Neural cell (in vitro differentiated cells): Measurements from ENCODE around the gene RNF213. TPM values are rescaled to one million over a fixed set of nuclear protein-coding genes. Genes with fewer than 3 reads are reported as not detected.

Experiments used
- H2AFZ ChIP-seq: fragments of 200-600, 300-800 bp; sonication (generic), shearing (Covaris generic); 2 replicates; pipeline ENCODE4 v1.6.0; 2014; ENCODE audit warnings: low read depth, mild to moderate bottlenecking, antibody characterized with exemption, low read length, moderate library complexity
- H3F3A ChIP-seq: fragments of 200-600 bp; shearing (Covaris generic); 2 replicates; pipeline ENCODE4 v1.6.1; 2016; ENCODE audit warnings: mild to moderate bottlenecking, moderate library complexity, mixed read lengths, antibody characterized with exemption, low read length; ENCODE audit not compliant: insufficient read depth, poor library complexity, severe bottlenecking
- H3K27ac ChIP-seq: fragments of 200-600, 300-800 bp; sonication (generic), shearing (Covaris generic); 2 replicates; pipeline ENCODE4 v1.5.1; 2014; ENCODE audit warnings: mild to moderate bottlenecking, low read length, moderate library complexity
- H3K27me3 ChIP-seq: fragments of 300-800, 200-600 bp; sonication (generic), shearing (Covaris generic); 2 replicates; pipeline ENCODE4 v1.6.0; 2014; ENCODE audit warnings: mild to moderate bottlenecking, low read depth, low read length, moderate library complexity; ENCODE audit not compliant: insufficient read depth
- H3K36me3 ChIP-seq: fragments of 300-800, 200-600 bp; sonication (generic), shearing (Covaris generic); 2 replicates; pipeline ENCODE4 v1.5.1; 2014; ENCODE audit warnings: mild to moderate bottlenecking, antibody characterized with exemption, low read length, moderate library complexity; ENCODE audit not compliant: insufficient read depth
- H3K4me2 ChIP-seq: fragments of 300-800, 200-600 bp; sonication (generic), shearing (Covaris generic); 2 replicates; pipeline ENCODE4 v1.6.0; 2014; ENCODE audit warnings: mild to moderate bottlenecking, low read length
- H3K4me3 ChIP-seq: fragments of 300-800, 200-600 bp; sonication (generic), shearing (Covaris generic); 2 replicates; pipeline ENCODE4 v1.5.1; 2014; ENCODE audit warnings: mild to moderate bottlenecking, low read length, moderate library complexity
- H3K79me2 ChIP-seq: fragments of 200-600 bp; shearing (Covaris generic); replicated peaks from 2 replicates; pipeline ENCODE4 v1.6.0; 2014; ENCODE audit warnings: mild to moderate bottlenecking, low read length, moderate library complexity; ENCODE audit not compliant: insufficient read depth
- H3K9ac ChIP-seq: fragments of 300-800, 200-600 bp; sonication (generic), shearing (Covaris generic); 2 replicates; pipeline ENCODE4 v1.6.1; 2016; ENCODE audit warnings: mild to moderate bottlenecking, low read length, mixed read lengths
- H3K9me2 ChIP-seq: fragments of 200-600 bp; shearing (Covaris generic); 2 replicates; pipeline ENCODE4 v1.6.1; 2016; ENCODE audit warnings: mild to moderate bottlenecking, low read length, mixed read lengths; ENCODE audit not compliant: insufficient read depth
- H3K9me3 ChIP-seq: fragments of 200-600, 300-800 bp; sonication (generic), shearing (Covaris generic); 2 replicates; pipeline ENCODE4 v1.6.1; 2016; ENCODE audit warnings: mild to moderate bottlenecking, mixed run types, low read length, moderate library complexity, mixed read lengths
- H4K20me1 ChIP-seq: fragments of 200-600 bp; shearing (Covaris generic); 2 replicates; pipeline ENCODE4 v1.6.1; 2016; ENCODE audit warnings: mild to moderate bottlenecking, mixed run types; ENCODE audit not compliant: insufficient read depth
- CTCF ChIP-seq: fragments of 450-650 bp; IDR thresholded peaks from 2 replicates; pipeline ENCODE4 v1.5.1; 2014; ENCODE audit warnings: antibody characterized with exemption, mild to moderate bottlenecking, moderate library complexity; ENCODE audit not compliant: poor library complexity, severe bottlenecking
- EP300 ChIP-seq: fragments of 450-650 bp; conservative IDR thresholded peaks from 2 replicates; pipeline ENCODE4 v1.6.1; 2014; ENCODE audit warnings: antibody characterized with exemption, mild to moderate bottlenecking, moderate library complexity; ENCODE audit not compliant: poor library complexity, severe bottlenecking
- EZH2 ChIP-seq: fragments of 200-600, 300-800 bp; shearing (Covaris generic), sonication (generic); IDR thresholded peaks from 2 replicates; pipeline ENCODE4 v1.6.1; 2014; ENCODE audit warnings: antibody characterized with exemption, low read length, borderline replicate concordance, mild to moderate bottlenecking; ENCODE audit not compliant: insufficient read depth, poor library complexity, severe bottlenecking
- MXI1 ChIP-seq: fragments of 450-650 bp; conservative IDR thresholded peaks from 2 replicates; pipeline ENCODE4 v1.6.1; 2014; ENCODE audit warnings: antibody characterized with exemption, mild to moderate bottlenecking; ENCODE audit not compliant: poor library complexity, severe bottlenecking
- POLR2AphosphoS5 ChIP-seq: IDR thresholded peaks from 2 replicates; pipeline ENCODE4 v1.6.1; 2012
- RAD21 ChIP-seq: fragments of 450-650 bp; conservative IDR thresholded peaks from 2 replicates; pipeline ENCODE4 v1.6.1; 2014; ENCODE audit warnings: antibody characterized with exemption, mild to moderate bottlenecking, moderate library complexity
- REST ChIP-seq: IDR thresholded peaks from 2 replicates; pipeline ENCODE4 v1.6.1; 2012; ENCODE audit warnings: borderline replicate concordance
- SMC3 ChIP-seq: fragments of 450-650 bp; conservative IDR thresholded peaks from 2 replicates; pipeline ENCODE4 v1.6.1; 2014; ENCODE audit warnings: antibody characterized with exemption, mild to moderate bottlenecking, moderate library complexity; ENCODE audit not compliant: poor library complexity
- TAF1 ChIP-seq: IDR thresholded peaks from 2 replicates; pipeline ENCODE4 v1.6.1; 2012; ENCODE audit warnings: low read depth
- polyA plus RNA-seq: library from polyadenylated mRNA; depleted of rRNA; stranded (reverse); fragments of >200 nt; gene quantifications from 2 replicates; pipeline ENCODE4 v1.2.3, GENCODE V29; 2014

The RNF213 gene
- polyA plus RNA-seq, 1 donor from 2014 or later, result 1.5 TPM

- no peak overlapping the region for H3K27ac ChIP-seq
- no peak overlapping the region for H3K4me3 ChIP-seq
- H3K4me2 ChIP-seq, result no peak overlapping the region
- no peaks in the 10 kb centered on the region for H3F3A ChIP-seq
- no peaks in the 10 kb centered on the region for H3K36me3 ChIP-seq
- no peaks in the 10 kb centered on the region for H3K9me2 ChIP-seq
- TF ChIP-seq SMC3 (no peak), TAF1 (no peak), CTCF (no peak), POLR2AphosphoS5 (no peak), RAD21 (no peak), REST (no peak), EZH2 (no peak), MXI1 (no peak), EP300 (no peak)
- no peaks in the 10 kb centered on the region for H4K20me1 ChIP-seq
- no peaks in the 10 kb centered on the region for H3K27me3 ChIP-seq
- no peak overlapping the region for H3K9ac ChIP-seq
- no peak overlapping the region for H2AFZ ChIP-seq
- H3K79me2 ChIP-seq, result no peaks in the 10 kb centered on the region
- no peaks in the 10 kb centered on the region for H3K9me3 ChIP-seq
Observed at GRCh38 chr17:80292521-80292971, 31.9 kb downstream of the RNF213 start.

GRCh38 chr17:80294210-80294609 is 33.6 kb downstream of the RNF213 start:
- Histone ChIP-seq H3K9me2 (no peaks in the 10 kb centered on the region), H4K20me1 (no peaks in the 10 kb centered on the region), H3K9me3 (no peaks in the 10 kb centered on the region), H3F3A (no peaks in the 10 kb centered on the region), H2AFZ (no peak overlapping the region), H3K4me2 (no peak overlapping the region), H3K79me2 (no peaks in the 10 kb centered on the region), H3K9ac (no peak overlapping the region), H3K36me3 (no peaks in the 10 kb centered on the region), H3K27me3 (no peaks in the 10 kb centered on the region), H3K4me3 (no peak overlapping the region), H3K27ac (no peak overlapping the region)
- TF ChIP-seq EZH2 (no peak), MXI1 (no peak), TAF1 (no peak), EP300 (no peak), REST (no peak), RAD21 (no peak), CTCF (no peak), SMC3 (no peak), POLR2AphosphoS5 (no peak)
